Neuronal stem cell (in vitro differentiated cells): ENCODE data around the gene TMEM179B.

Experiments
- DNase-seq: peaks from one replicate; pipeline ENCODE4 v3.0.0-alpha.2; 2013; ENCODE audit warnings: low spot score
- H2AFZ ChIP-seq: one replicate; pipeline ENCODE4 v1.6.1; 2013; ENCODE audit warnings: mild to moderate bottlenecking, low read length, inconsistent platforms
- H2AK5ac ChIP-seq: 2 replicates; pipeline ENCODE4 v1.6.1; 2013; ENCODE audit warnings: low read depth, mild to moderate bottlenecking, inconsistent platforms, low read length, moderate library complexity, mixed read lengths
- H2BK120ac ChIP-seq: 2 replicates; pipeline ENCODE4 v1.6.1; 2013; ENCODE audit warnings: low read depth, mild to moderate bottlenecking, inconsistent platforms, low read length, moderate library complexity, mixed read lengths
- H2BK12ac ChIP-seq: one replicate; pipeline ENCODE4 v1.6.1; 2013; ENCODE audit warnings: low read length, inconsistent platforms
- H2BK15ac ChIP-seq: 2 replicates; pipeline ENCODE4 v1.6.1; 2013; ENCODE audit warnings: mild to moderate bottlenecking, low read length, inconsistent platforms, mixed read lengths
- H2BK5ac ChIP-seq: one replicate; pipeline ENCODE4 v1.6.1; 2013; ENCODE audit warnings: inconsistent platforms, mild to moderate bottlenecking, low read length, moderate library complexity
- H3K14ac ChIP-seq: one replicate; pipeline ENCODE4 v1.6.1; 2013; ENCODE audit warnings: low read length, inconsistent platforms
- H3K18ac ChIP-seq: 2 replicates; pipeline ENCODE4 v1.6.1; 2013; ENCODE audit warnings: low read length, inconsistent platforms
- H3K23ac ChIP-seq: 2 replicates; pipeline ENCODE4 v1.6.1; 2013; ENCODE audit warnings: low read depth, mild to moderate bottlenecking, mixed read lengths, low read length, inconsistent platforms; ENCODE audit not compliant: poor library complexity
- H3K27ac ChIP-seq: replicated peaks from 3 replicates; pipeline ENCODE4 v1.5.1; 2013; ENCODE audit warnings: low read length, inconsistent platforms
- H3K27me3 ChIP-seq, 3 experiments: 2 replicates each; pipeline ENCODE4 v1.6.1; 2013; ENCODE audit warnings: low read length in 3 of 3, mild to moderate bottlenecking in 2 of 3, inconsistent platforms in 1 of 3, low read depth in 1 of 3, mixed read lengths in 1 of 3, moderate library complexity in 1 of 3; ENCODE audit not compliant: control insufficient read depth in 3 of 3, insufficient read depth in 3 of 3
- H3K36me3 ChIP-seq, 2 donors: replicated peaks in 1 of 2; 2 replicates each; pipeline ENCODE4 v1.6.1; 2013; ENCODE audit warnings: low read length in 2 of 2; ENCODE audit not compliant: control insufficient read depth in 2 of 2, insufficient read depth in 2 of 2
- H3K4ac ChIP-seq: 2 replicates; pipeline ENCODE4 v1.6.1; 2013; ENCODE audit warnings: inconsistent platforms, mild to moderate bottlenecking, low read length, moderate library complexity
- H3K4me1 ChIP-seq, 2 donors: 1 replicate in 1 of 2; 2 replicates in 1 of 2; pipeline ENCODE4 v1.6.1; 2013; ENCODE audit warnings: low read length in 2 of 2, low read depth in 1 of 2; ENCODE audit not compliant: control insufficient read depth in 2 of 2, insufficient read depth in 1 of 2
- H3K4me2 ChIP-seq: one replicate; pipeline ENCODE4 v1.6.1; 2013; ENCODE audit warnings: mild to moderate bottlenecking, low read length, inconsistent platforms; ENCODE audit not compliant: insufficient read depth, poor library complexity, severe bottlenecking
- H3K4me3 ChIP-seq, 2 donors: 2 replicates each; pipeline ENCODE4 v1.5.1; 2013; ENCODE audit warnings: low read length in 2 of 2, mild to moderate bottlenecking in 2 of 2, inconsistent platforms in 1 of 2, moderate library complexity in 1 of 2
- H3K79me1 ChIP-seq: one replicate; pipeline ENCODE4 v1.6.1; 2013; ENCODE audit warnings: low read depth, mild to moderate bottlenecking, inconsistent platforms, low read length, moderate library complexity
- H3K9ac ChIP-seq: one replicate; pipeline ENCODE4 v1.6.1; 2013; ENCODE audit warnings: mild to moderate bottlenecking, low read depth, low read length, inconsistent platforms; ENCODE audit not compliant: poor library complexity
- H3K9me3 ChIP-seq, 2 donors: replicated peaks in 1 of 2; 2 replicates each; pipeline versions ENCODE3 to v1.6.1; 2013; ENCODE audit warnings: low read length in 2 of 2, mild to moderate bottlenecking in 2 of 2, inconsistent platforms in 1 of 2, low read depth in 1 of 2, mixed read lengths in 1 of 2, moderate library complexity in 1 of 2; ENCODE audit not compliant: control insufficient read depth in 2 of 2, insufficient read depth in 1 of 2
- H4K8ac ChIP-seq: one replicate; pipeline ENCODE4 v1.6.1; 2013; ENCODE audit warnings: low read depth, mild to moderate bottlenecking, inconsistent platforms, low read length, moderate library complexity
- H4K91ac ChIP-seq: one replicate; pipeline ENCODE4 v1.6.1; 2013; ENCODE audit warnings: low read length, low read depth, mild to moderate bottlenecking, inconsistent platforms; ENCODE audit not compliant: poor library complexity
- WGBS, 2 donors: extraction: QIAGEN DNeasy Blood & Tissue Kit; methylation state at CpG; one replicate each; pipeline ENCODE4 v1.1.7; 2013; ENCODE audit warnings: missing lambda C conversion rate in 2 of 2, mixed read lengths in 1 of 2; ENCODE audit not compliant: insufficient read length in 2 of 2, insufficient replicate concordance in 1 of 2; ENCODE audit errors: extremely low coverage in 2 of 2; 5-methylcytosine and 5-hydroxymethylcytosine counted together

Gene TMEM179B

DNA sequence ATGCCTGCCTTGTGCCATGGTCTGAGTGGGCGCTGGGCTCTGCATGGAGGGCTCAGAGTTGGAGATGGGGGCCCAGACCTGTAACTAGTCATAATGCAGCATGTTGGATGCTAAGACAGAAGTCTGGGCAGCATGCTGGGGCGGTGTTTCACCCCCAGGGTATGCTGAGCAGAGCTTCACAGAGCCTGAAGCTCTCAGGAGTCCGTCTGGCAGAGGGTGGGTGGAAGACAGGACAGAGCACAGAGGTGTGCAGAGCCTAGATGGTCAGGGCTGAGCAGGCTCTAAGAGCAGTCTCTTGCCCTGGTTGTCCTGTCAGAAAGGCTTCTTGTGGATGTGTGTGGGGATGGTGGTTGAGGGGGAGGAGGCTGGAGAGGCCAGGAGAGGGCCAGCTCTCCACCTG, 8.8 kb upstream of the TMEM179B start:
- Histone ChIP-seq H2BK5ac (no peak overlapping the region), H3K4me2 (no peak overlapping the region), H3K9ac (no peak overlapping the region), H3K79me1 (no peaks in the 10 kb centered on the region), H2AK5ac (no peak overlapping the region), H2BK15ac (no peak overlapping the region), H3K23ac (no peak overlapping the region), H3K4me1 (no peaks in the 10 kb centered on the region), H2BK120ac (no peak overlapping the region), H3K18ac (no peak overlapping the region), H2AFZ (no peak overlapping the region), H2BK12ac (no peak overlapping the region), H3K36me3 (peaks cover 43 to 81% of the 10 kb centered on the region in 2 donors), H4K8ac (no peak overlapping the region), H3K4ac (no peak overlapping the region), H3K27me3 (no peaks in the 10 kb centered on the region), H3K9me3 (no peaks in the 10 kb centered on the region), H3K4me3 (no peak overlapping the region), H4K91ac (no peak overlapping the region), H3K27ac (no peak overlapping the region), H3K14ac (no peak overlapping the region)
- no CpG with 5 or more reads among the region's 3 CpGs for WGBS, 2 donors
- no peak for DNase-seq

DNA sequence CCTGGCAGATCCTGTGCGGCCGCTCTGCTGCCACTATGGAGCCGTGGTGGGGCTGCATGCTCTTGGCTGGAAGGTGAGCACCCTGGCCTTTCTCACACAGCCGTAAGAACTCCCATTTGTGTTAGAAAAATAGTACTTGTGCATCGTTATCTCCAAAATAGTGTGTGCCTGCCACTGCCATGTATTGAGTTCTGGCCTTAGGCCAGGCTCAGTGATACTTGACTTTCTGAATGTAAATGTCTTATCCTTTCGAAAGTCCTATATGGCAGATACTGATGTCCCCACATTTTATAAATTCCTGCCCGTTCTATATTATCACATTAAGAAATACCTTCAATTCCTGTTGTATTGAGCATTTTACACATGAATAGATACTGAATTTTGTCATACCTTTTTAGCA, 4.4 kb upstream of the TMEM179B start:
- no peak overlapping the region for H2BK15ac ChIP-seq
- no peaks in the 10 kb centered on the region for H3K27me3 ChIP-seq
- H3K9ac ChIP-seq, result no peak overlapping the region
- H4K91ac ChIP-seq, result no peak overlapping the region
- peaks cover 3 to 4% of the 10 kb centered on the region in 2 donors for H3K4me1 ChIP-seq
- no peak overlapping the region for H2AFZ ChIP-seq
- no peak overlapping the region for H3K4me3 ChIP-seq
- H3K23ac ChIP-seq, result no peak overlapping the region
- no peak overlapping the region for H3K18ac ChIP-seq
- H3K36me3 ChIP-seq, result peaks cover 21 to 72% of the 10 kb centered on the region in 2 donors
- H2BK120ac ChIP-seq, result no peak overlapping the region
- H3K79me1 ChIP-seq, result no peaks in the 10 kb centered on the region
- H3K14ac ChIP-seq, result no peak overlapping the region
- H2AK5ac ChIP-seq, result no peak overlapping the region
- no CpG with 5 or more reads among the region's 7 CpGs for WGBS, 2 donors
- H3K4me2 ChIP-seq, result no peak overlapping the region
- no peak overlapping the region for H2BK12ac ChIP-seq
- no peak overlapping the region for H3K4ac ChIP-seq
- H3K9me3 ChIP-seq, result no peaks in the 10 kb centered on the region
- no peak overlapping the region for H3K27ac ChIP-seq
- no peak overlapping the region for H4K8ac ChIP-seq
- no peak for DNase-seq
- no peak overlapping the region for H2BK5ac ChIP-seq

DNA sequence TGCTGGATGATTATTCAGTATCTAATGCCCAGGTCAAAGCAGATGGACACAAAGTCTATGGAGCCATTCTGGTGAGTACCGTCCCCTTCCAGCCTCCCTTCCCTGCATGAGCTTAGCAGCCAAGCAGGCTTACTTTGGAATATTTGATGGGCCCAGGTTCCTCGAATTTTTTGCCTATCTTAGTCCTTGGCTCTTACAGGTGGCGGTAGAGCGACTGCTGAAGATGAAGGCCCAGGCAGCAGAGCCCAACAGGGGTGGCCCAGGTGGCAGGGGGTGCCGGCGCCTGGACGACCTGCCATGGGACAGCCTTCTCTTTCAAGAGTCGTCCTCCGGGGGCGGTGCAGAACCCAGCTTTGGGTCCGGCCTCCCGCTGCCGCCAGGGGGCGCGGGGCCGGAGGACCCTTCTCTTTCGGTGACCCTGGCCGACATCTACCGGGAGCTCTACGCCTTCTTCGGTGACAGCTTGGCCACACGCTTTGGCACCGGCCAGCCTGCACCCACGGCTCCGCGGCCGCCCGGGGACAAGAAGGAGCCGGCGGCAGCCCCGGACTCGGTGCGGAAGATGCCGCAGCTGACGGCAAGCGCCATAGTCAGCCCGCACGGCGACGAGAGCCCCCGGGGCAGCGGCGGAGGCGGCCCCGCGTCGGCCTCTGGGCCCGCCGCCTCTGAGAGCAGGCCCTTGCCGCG, 741 bp upstream of the TMEM179B start:
- H2BK12ac ChIP-seq, result no peak overlapping the region
- WGBS, 2 donors, result no CpG with 5 or more reads among the region's 51 CpGs
- H3K79me1 ChIP-seq, result peaks cover 3% of the 10 kb centered on the region
- H3K4me3 ChIP-seq, result peak overlapping the region; percentile 84 to 96
- no peak overlapping the region for H3K14ac ChIP-seq
- H3K9me3 ChIP-seq, result no peaks in the 10 kb centered on the region
- H3K4ac ChIP-seq, result no peak overlapping the region
- peak overlapping the region; percentile 30 for H2BK5ac ChIP-seq
- peak overlapping the region; percentile 87 for H2AFZ ChIP-seq
- peaks cover 25 to 76% of the 10 kb centered on the region in 2 donors for H3K36me3 ChIP-seq
- peak overlapping the region; percentile 64 for H3K4me2 ChIP-seq
- H2BK120ac ChIP-seq, result no peak overlapping the region
- H3K27ac ChIP-seq, result peak overlapping the region; percentile 47
- no peak overlapping the region for H4K91ac ChIP-seq
- no peak overlapping the region for H4K8ac ChIP-seq
- peak overlapping the region; percentile 74 for H2AK5ac ChIP-seq
- peak overlapping the region; percentile 80 for H3K9ac ChIP-seq
- H3K18ac ChIP-seq, result peak overlapping the region; percentile 90
- no peak overlapping the region for H2BK15ac ChIP-seq
- no peaks in the 10 kb centered on the region for H3K27me3 ChIP-seq
- peaks cover 5 to 7% of the 10 kb centered on the region in 2 donors for H3K4me1 ChIP-seq
- DNase-seq, result peak; percentile 88
- H3K23ac ChIP-seq, result peak overlapping the region; percentile 93

DNA sequence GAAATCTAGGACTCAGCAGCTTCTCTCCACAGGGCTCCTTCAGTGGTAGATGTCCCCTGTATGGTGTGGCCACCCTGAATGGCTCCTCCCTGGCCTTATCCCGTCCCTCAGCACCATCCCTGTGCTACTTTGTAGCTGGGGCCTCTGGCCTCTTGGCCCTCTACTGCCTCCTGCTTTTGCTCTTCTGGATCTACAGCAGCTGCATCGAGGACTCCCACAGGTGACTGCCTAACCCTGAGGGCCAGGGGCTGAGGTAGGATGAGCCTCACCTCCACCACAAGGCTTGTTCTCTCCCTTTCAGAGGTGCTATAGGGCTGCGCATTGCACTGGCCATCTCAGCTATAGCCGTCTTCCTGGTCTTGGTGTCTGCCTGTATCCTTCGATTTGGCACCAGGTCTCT, 1.8 kb downstream of the TMEM179B start:
- peaks cover 4% of the 10 kb centered on the region for H3K79me1 ChIP-seq
- no peak overlapping the region for H3K18ac ChIP-seq
- no peak overlapping the region for H3K14ac ChIP-seq
- H4K8ac ChIP-seq, result no peak overlapping the region
- no peak overlapping the region for H4K91ac ChIP-seq
- H2BK12ac ChIP-seq, result no peak overlapping the region
- no peak overlapping the region for H3K9ac ChIP-seq
- DNase-seq, result no peak
- H2BK120ac ChIP-seq, result no peak overlapping the region
- H2AK5ac ChIP-seq, result no peak overlapping the region
- no peak overlapping the region for H2BK5ac ChIP-seq
- no CpG with 5 or more reads among the region's 5 CpGs for WGBS, 2 donors
- H3K23ac ChIP-seq, result no peak overlapping the region
- no peak overlapping the region for H3K4me2 ChIP-seq
- peaks cover 8 to 12% of the 10 kb centered on the region in 2 donors for H3K4me1 ChIP-seq
- H2AFZ ChIP-seq, result no peak overlapping the region
- H3K4ac ChIP-seq, result no peak overlapping the region
- no peaks in the 10 kb centered on the region for H3K9me3 ChIP-seq
- peaks cover 19 to 77% of the 10 kb centered on the region in 2 donors for H3K36me3 ChIP-seq
- no peaks in the 10 kb centered on the region for H3K27me3 ChIP-seq
- no peak overlapping the region for H2BK15ac ChIP-seq
- peak overlapping the region in 1 of 2 donors; percentile 13 for H3K4me3 ChIP-seq
- no peak overlapping the region for H3K27ac ChIP-seq
